Smooth muscle cell (in vitro differentiated cells): ENCODE data around the gene MIF4GD. TPM values are rescaled to one million over a fixed set of nuclear protein-coding genes. Genes with fewer than 3 reads are reported as not detected.

Experiments used
- DNase-seq: peaks from one replicate; lab custom pipeline; 2025; ENCODE audit not compliant: unreplicated experiment; lab: John Stamatoyannopoulos, UW
- H2AFZ ChIP-seq: fragments of 200-600 bp; sonication (generic); 2 replicates; pipeline ENCODE4 v1.6.0; 2016; ENCODE audit warnings: antibody characterized with exemption, low read depth, mild to moderate bottlenecking
- H3F3A ChIP-seq: fragments of 200-600 bp; sonication (generic); 2 replicates; pipeline ENCODE4 v1.6.0; 2017; ENCODE audit warnings: antibody characterized with exemption, low read depth
- H3K27ac ChIP-seq: fragments of 200-600 bp; sonication (generic); 2 replicates; pipeline ENCODE4 v1.5.1; 2016; ENCODE audit warnings: low read depth, mild to moderate bottlenecking
- H3K27me3 ChIP-seq: fragments of 200-600 bp; sonication (generic); 2 replicates; pipeline ENCODE4 v1.6.1; 2016; ENCODE audit warnings: low read depth, mild to moderate bottlenecking
- H3K36me3 ChIP-seq: fragments of 200-600 bp; sonication (generic); 2 replicates; pipeline ENCODE4 v1.5.1; 2016; ENCODE audit warnings: low read depth
- H3K4me1 ChIP-seq: fragments of 200-600 bp; sonication (generic); 2 replicates; pipeline ENCODE4 v1.5.1; 2016; ENCODE audit warnings: low read depth
- H3K4me2 ChIP-seq: fragments of 200-600 bp; sonication (generic); 2 replicates; pipeline ENCODE4 v1.6.0; 2016; ENCODE audit warnings: mild to moderate bottlenecking
- H3K4me3 ChIP-seq: fragments of 200-600 bp; sonication (generic); 2 replicates; pipeline ENCODE4 v1.5.1; 2016; ENCODE audit warnings: mild to moderate bottlenecking
- H3K79me2 ChIP-seq: fragments of 200-600 bp; sonication (generic); 2 replicates; pipeline ENCODE4 v1.6.0; 2016; ENCODE audit warnings: low read depth, mild to moderate bottlenecking
- H3K9ac ChIP-seq: fragments of 200-600 bp; sonication (generic); 2 replicates; pipeline ENCODE4 v1.6.0; 2016; ENCODE audit warnings: low read depth
- H3K9me3 ChIP-seq: fragments of 200-600 bp; sonication (generic); replicated peaks from 2 replicates; pipeline ENCODE4 v1.5.1; 2016; ENCODE audit warnings: low read depth
- H4K20me1 ChIP-seq: fragments of 200-600 bp; sonication (generic); 2 replicates; pipeline ENCODE4 v1.6.0; 2016; ENCODE audit warnings: low read depth
- CTCF ChIP-seq: fragments of 200-600 bp; sonication (generic); IDR thresholded peaks from 2 replicates; pipeline ENCODE4 v1.5.1; 2017; ENCODE audit warnings: borderline replicate concordance, mild to moderate bottlenecking, antibody characterized with exemption; ENCODE audit not compliant: insufficient read depth, poor library complexity, severe bottlenecking
- WGBS: methylation state at CpG from one replicate; pipeline ENCODE4 v1.1.7; 2016; ENCODE audit warnings: low lambda C conversion rate; 5-methylcytosine and 5-hydroxymethylcytosine counted together
- polyA plus RNA-seq: library from polyadenylated mRNA; unstranded; fragments of >200 nt; fragmentation: Nextera tagmentation; extraction: Ambion mirVana; gene quantifications from 2 replicates; pipeline ENCODE4 v1.2.1, GENCODE V29; 2016
- total RNA-seq: library from RNA; depleted of rRNA; stranded (reverse); fragments of >200 nt; gene quantifications from 2 replicates; pipeline ENCODE4 v1.2.3, GENCODE V29; 2014

The MIF4GD gene
- total and polyA plus RNA-seq, 2 experiments from 2014 or later = 5.3 to 17.0 TPM

- no peaks in the 10 kb centered on the region for H3K36me3 ChIP-seq
- no peak overlapping the region for H3K9ac ChIP-seq
- no peak overlapping the region for H3K4me2 ChIP-seq
- H2AFZ ChIP-seq = no peak overlapping the region
- no peaks in the 10 kb centered on the region for H3K27me3 ChIP-seq
- TF ChIP-seq CTCF = no peak
- no peaks in the 10 kb centered on the region for H3K9me3 ChIP-seq
- 93% methylated on average over 11 of the region's 11 CpGs for WGBS
- H3K4me1 ChIP-seq = no peaks in the 10 kb centered on the region
- peaks cover 3% of the 10 kb centered on the region for H3K79me2 ChIP-seq
- peaks cover 5% of the 10 kb centered on the region for H4K20me1 ChIP-seq
- no peaks in the 10 kb centered on the region for H3F3A ChIP-seq
- no peak overlapping the region for H3K27ac ChIP-seq
- H3K4me3 ChIP-seq = no peak overlapping the region
- no peak for DNase-seq
Observed at GRCh38 chr17:75317671-75318070, 46.6 kb upstream of the MIF4GD start.

GRCh38 chr17:75316253-75316652 lies 45.2 kb upstream of the MIF4GD start:
- H3K9ac ChIP-seq = no peak overlapping the region
- H2AFZ ChIP-seq = no peak overlapping the region
- H3K27ac ChIP-seq = no peak overlapping the region
- 87% methylated on average over 5 of the region's 5 CpGs for WGBS
- no peak for DNase-seq
- H3K27me3 ChIP-seq = no peaks in the 10 kb centered on the region
- no peaks in the 10 kb centered on the region for H3K79me2 ChIP-seq
- no peaks in the 10 kb centered on the region for H4K20me1 ChIP-seq
- H3K9me3 ChIP-seq = no peaks in the 10 kb centered on the region
- H3K36me3 ChIP-seq = no peaks in the 10 kb centered on the region
- no peak for TF ChIP-seq CTCF
- no peak overlapping the region for H3K4me3 ChIP-seq
- H3K4me1 ChIP-seq = no peaks in the 10 kb centered on the region
- no peak overlapping the region for H3K4me2 ChIP-seq
- no peaks in the 10 kb centered on the region for H3F3A ChIP-seq

- 85% methylated on average over 19 of the region's 19 CpGs for WGBS
- Histone ChIP-seq H3K4me2 (no peak overlapping the region), H4K20me1 (no peaks in the 10 kb centered on the region)
Observed at GRCh38 chr17:75315541-75316243, 44.7 kb upstream of the MIF4GD start.

More at GRCh38 chr17:75315541-75316243, 44.7 kb upstream of the MIF4GD start:
- Histone ChIP-seq H3K4me1 (no peaks in the 10 kb centered on the region), H3K4me3 (no peak overlapping the region), H3K27me3 (no peaks in the 10 kb centered on the region), H3K79me2 (no peaks in the 10 kb centered on the region), H3K9ac (no peak overlapping the region), H3F3A (no peaks in the 10 kb centered on the region), H3K36me3 (no peaks in the 10 kb centered on the region), H3K27ac (no peak overlapping the region), H2AFZ (no peak overlapping the region), H3K9me3 (no peaks in the 10 kb centered on the region)
- no peak for TF ChIP-seq CTCF
- DNase-seq = no peak
